ENCODE results near the gene MARVELD1. TPM values are rescaled to one million over a fixed set of nuclear protein-coding genes. Genes with fewer than 3 reads are reported as not detected.

The MARVELD1 gene
- total and polyA plus RNA-seq, 2 of the 4 experiments (the other 2 are of a cell fraction): 12.0 to 68.1 TPM

GRCh38 chr10:97740613-97741012 is 27.1 kb downstream of the MARVELD1 start:
- no CpG with 5 or more reads among the region's 2 CpGs for WGBS, 2 experiments (ENCODE audit: extremely low coverage in 2 of 2, insufficient read length in 1 of 2)
- Histone ChIP-seq H3K4me1 (ENCODE audit: control insufficient read depth, insufficient read depth, low read length) (peaks cover 11% of the 10 kb centered on the region), H3K9me1 (ENCODE audit: insufficient read depth, low read length) (peaks cover 21% of the 10 kb centered on the region), H2BK20ac (ENCODE audit: low read depth, low read length) (no peak overlapping the region), H2BK120ac (ENCODE audit: low read depth, low read length) (no peak overlapping the region), H2AK5ac (ENCODE audit: low read depth, low read length) (no peak overlapping the region), H2AFZ (replicated peaks; ENCODE audit: low read length, poor library complexity) (no peak overlapping the region), H4K91ac (ENCODE audit: insufficient read depth, low read depth, low read length) (no peak overlapping the region), H3K9ac (ENCODE audit: low read depth, low read length) (no peak overlapping the region), H3K36me3 (ENCODE audit: control insufficient read depth, insufficient read depth, low read length) (peaks cover 32% of the 10 kb centered on the region), H3K4ac (ENCODE audit: low read depth, low read length) (no peak overlapping the region), H2AK9ac (replicated peaks; ENCODE audit: low read depth, low read length, poor library complexity) (no peak overlapping the region), H4K20me1 (ENCODE audit: insufficient read depth, low read length) (peaks cover 27% of the 10 kb centered on the region), H2BK5ac (ENCODE audit: low read depth, low read length, poor library complexity, severe bottlenecking) (no peak overlapping the region), H3K14ac (replicated peaks; ENCODE audit: low read depth, low read length) (no peak overlapping the region), H3K27ac (ENCODE audit: insufficient read depth, low read length) (no peak overlapping the region), H3K79me1 (ENCODE audit: low read depth in 1 of 2, low read length in 2 of 2) (peaks cover 34 to 65% of the 10 kb centered on the region in 2 experiments), H4K5ac (ENCODE audit: low read depth, low read length) (no peak overlapping the region), H3K9me3 (ENCODE audit: control insufficient read depth, insufficient read depth, low read length) (no peaks in the 10 kb centered on the region), H3K23ac (ENCODE audit: low read depth, low read length) (no peak overlapping the region), H3K56ac (ENCODE audit: extremely low read depth, insufficient read depth, low read length) (no peak overlapping the region), H3K18ac (ENCODE audit: low read depth, low read length) (no peak overlapping the region), H2BK15ac (ENCODE audit: low read depth, low read length) (no peak overlapping the region), H3K4me2 (ENCODE audit: low read depth, low read length) (no peak overlapping the region), H3K27me3 (ENCODE audit: control insufficient read depth, insufficient read depth, low read length) (no peaks in the 10 kb centered on the region), H3K4me3 (ENCODE audit: insufficient read depth, low read depth, low read length) (no peak overlapping the region), H4K8ac (ENCODE audit: low read depth in 2 of 2, low read length in 2 of 2) (no peak overlapping the region)
- dilution Hi-C loops (cut with HindIII; ENCODE audit: low sequenced_read_pairs, unreplicated experiment) (no loop called here), in situ Hi-C loops (cut with MboI; ENCODE audit: low sequenced_read_pairs) (no loop called here), intact Hi-C loops (cut with micrococcal nuclease) (no loop called here)
- no TSS peak for BruUV-seq (replicated peaks)
- ATAC-seq (ENCODE audit: low read depth): no peak
- CTCF ChIA-PET: no interaction called here
- POLR2A ChIA-PET (ENCODE audit: unreplicated experiment): no interaction called here
- no peak for DNase-seq
- TF ChIP-seq MXI1 (IDR thresholded peaks at IDR 0.05; ENCODE audit: borderline replicate concordance, low read depth, low read length) (no peak), MAZ (IDR thresholded peaks at IDR 0.05; ENCODE audit: borderline replicate concordance, low read depth, low read length) (no peak), MAFK (IDR thresholded peaks at IDR 0.05; ENCODE audit: low read depth, low read length) (no peak), POLR2A (IDR thresholded peaks at IDR 0.05; ENCODE audit: low read depth, low read length) (no peak), ELK1 (IDR thresholded peaks at IDR 0.05; ENCODE audit: borderline replicate concordance, low read depth, low read length) (no peak)

Data from IMR-90 (cell line).